COLO668 (cell line): ENCODE results near the gene SLC35G6.
"Not testable (repeated sequence)": the region's sequence is repeated elsewhere in the genome, so short reads cannot be mapped to it uniquely, and the experiment has no call there.

Experiments used
- DNase-seq: peaks from one replicate; lab custom pipeline; 2025; ENCODE audit not compliant: unreplicated experiment; lab: John Stamatoyannopoulos, UW

SLC35G6 gene

GRCh38 chr17:7481275-7481674 lies at the start of gene SLC35G6:
Gene SLC35G6 (plus strand): TSS chr17:7481446. CDS start chr17:7481517, 71 bp downstream.
- not testable (repeated sequence) for DNase-seq

GRCh38 chr17:7432296-7432695 lies 49.0 kb upstream of the SLC35G6 start:
- DNase-seq, result no peak

- DNase-seq, result peak; percentile 36
These were observed 45.3 kb upstream of the SLC35G6 start for GRCh38 chr17:7435676-7436555.

- DNase-seq, result peak; percentile 41
These were observed 44.5 kb upstream of the SLC35G6 start for GRCh38 chr17:7436556-7437368.

GRCh38 chr17:7437369-7437863 lies 43.8 kb upstream of the SLC35G6 start:
- DNase-seq, result no peak

GRCh38 chr17:7437950-7438614 lies 43.2 kb upstream of the SLC35G6 start:
- DNase-seq, result no peak

GRCh38 chr17:7438656-7439460 lies 42.4 kb upstream of the SLC35G6 start:
- DNase-seq, result no peak

GRCh38 chr17:7439462-7440112 lies 41.7 kb upstream of the SLC35G6 start, which contains the start of gene FGF11:
Gene FGF11 (plus strand): TSS chr17:7439512. CDS start chr17:7439621, 109 bp downstream.
- DNase-seq, result no peak

GRCh38 chr17:7440113-7440833 lies 41.0 kb upstream of the SLC35G6 start:
- DNase-seq, result peak; percentile 23

GRCh38 chr17:7440834-7441195 lies 40.4 kb upstream of the SLC35G6 start:
- DNase-seq, result no peak

GRCh38 chr17:7441266-7441665 lies 40.0 kb upstream of the SLC35G6 start:
- no peak for DNase-seq

GRCh38 chr17:7442142-7442541 lies 39.1 kb upstream of the SLC35G6 start:
- no peak for DNase-seq

GRCh38 chr17:7443499-7444485 lies 37.5 kb upstream of the SLC35G6 start:
- no peak for DNase-seq

GRCh38 chr17:7444682-7445618 lies 36.3 kb upstream of the SLC35G6 start, which contains the start of gene CHRNB1:
Gene CHRNB1 (plus strand): TSS chr17:7445061. CDS start chr17:7445128, 67 bp downstream.
- DNase-seq, result peak; percentile 5

- DNase-seq, result no peak
These were observed 35.7 kb upstream of the SLC35G6 start for GRCh38 chr17:7445619-7445968.

GRCh38 chr17:7448461-7448860 lies 32.8 kb upstream of the SLC35G6 start:
- no peak for DNase-seq
